WTC11 (cell line): ENCODE data around the gene C19orf44. TPM values are rescaled to one million over a fixed set of nuclear protein-coding genes. Genes with fewer than 3 reads are reported as not detected.

Experiments
- ATAC-seq: fragments of 200-7000 bp; cut with Tn5 transposase; 2 replicates; pipeline ENCODE4 v1.10.0; 2021; ENCODE audit warnings: mild to moderate bottlenecking, moderate library complexity
- CTCF ChIA-PET: fragments of 300-600 bp; sonication (Branson Sonifier 250); formaldehyde crosslinking; loops from one replicate; lab custom pipeline; 2021; ENCODE audit warnings: antibody characterized with exemption; lab: Charles Lee
- POLR2A ChIA-PET: fragments of 350-600 bp; sonication (Branson Sonifier 250); formaldehyde crosslinking; loops from one replicate; lab custom pipeline; 2021; ENCODE audit warnings: antibody characterized with exemption; lab: Charles Lee
- DNase-seq: peaks from one replicate; pipeline ENCODE4 v3.0.0; 2021; ENCODE audit warnings: low spot score
- H3K27ac Mint-ChIP-seq: 2 replicates; pipeline ENCODE4 v1.8.0; 2021; ENCODE audit warnings: mixed read lengths
- H3K27me3 Mint-ChIP-seq: 2 replicates; pipeline ENCODE4 v1.8.0; 2021; ENCODE audit warnings: low read depth, mild to moderate bottlenecking, moderate library complexity, mixed read lengths
- H3K36me3 Mint-ChIP-seq: 2 replicates; pipeline ENCODE4 v1.8.0; 2021; ENCODE audit warnings: mixed read lengths
- H3K4me1 Mint-ChIP-seq: 2 replicates; pipeline ENCODE4 v1.8.0; 2022; ENCODE audit warnings: mixed read lengths
- H3K4me3 Mint-ChIP-seq: 2 replicates; pipeline ENCODE4 v1.8.0; 2021; ENCODE audit warnings: mild to moderate bottlenecking, moderate library complexity, mixed read lengths
- H3K9me3 Mint-ChIP-seq: 2 replicates; pipeline ENCODE4 v1.8.0; 2021; ENCODE audit warnings: mixed read lengths
- ETV6 ChIP-seq: sonication (generic); formaldehyde crosslinking; IDR thresholded peaks from 2 replicates; pipeline ENCODE4 v1.8.1; 2022; ENCODE audit warnings: mild to moderate bottlenecking, missing genetic modification reagents
- GTF2I ChIP-seq: fragments of 250-450 bp; sonication (Bioruptor Pico); conservative IDR thresholded peaks from 2 replicates; pipeline ENCODE4 v1.4.0; 2021; ENCODE audit warnings: mild to moderate bottlenecking
- IRF2 ChIP-seq: sonication (generic); formaldehyde crosslinking; IDR thresholded peaks from 2 replicates; pipeline ENCODE4 v1.8.0; 2022; ENCODE audit warnings: low read depth, missing genetic modification reagents, borderline replicate concordance
- JAZF1 ChIP-seq: fragments of 250-450 bp; sonication (Bioruptor Pico); IDR thresholded peaks from 2 replicates; pipeline ENCODE4 v1.9.0; 2021; ENCODE audit warnings: moderate library complexity, mild to moderate bottlenecking, inconsistent platforms
- PRRX2 ChIP-seq: fragments of 250-450 bp; sonication (Bioruptor Pico); IDR thresholded peaks from 2 replicates; pipeline ENCODE4 v1.8.0; 2021; ENCODE audit warnings: mild to moderate bottlenecking
- RELA ChIP-seq: sonication (generic); formaldehyde crosslinking; IDR thresholded peaks from 2 replicates; pipeline ENCODE4 v1.8.1; 2022; ENCODE audit warnings: missing genetic modification reagents, mild to moderate bottlenecking, borderline replicate concordance
- TP53 ChIP-seq: sonication (generic); formaldehyde crosslinking; IDR thresholded peaks from 2 replicates; pipeline ENCODE4 v1.8.1; 2023; ENCODE audit warnings: mild to moderate bottlenecking, missing genetic modification reagents
- ZBTB21 ChIP-seq: sonication (generic); formaldehyde crosslinking; IDR thresholded peaks from 2 replicates; pipeline ENCODE4 v1.8.1; 2023; ENCODE audit warnings: mild to moderate bottlenecking, missing genetic modification reagents, borderline replicate concordance
- ZNF138 ChIP-seq: sonication (generic); formaldehyde crosslinking; conservative IDR thresholded peaks from 2 replicates; pipeline ENCODE4 v1.8.1; 2022; ENCODE audit warnings: mild to moderate bottlenecking, moderate library complexity, missing genetic modification reagents
- ZNF263 ChIP-seq: sonication (generic); formaldehyde crosslinking; IDR thresholded peaks from 2 replicates; pipeline ENCODE4 v1.8.1; 2022; ENCODE audit warnings: low read depth, mild to moderate bottlenecking, moderate library complexity, missing genetic modification reagents
- ZNF396 ChIP-seq: fragments of 250-450 bp; sonication (Bioruptor Pico); IDR thresholded peaks from 2 replicates; pipeline ENCODE4 v1.8.0; 2021; ENCODE audit warnings: mild to moderate bottlenecking, moderate library complexity, borderline replicate concordance
- total RNA-seq: library from RNA; stranded (reverse); gene quantifications from 3 replicates; pipeline ENCODE4 v1.2.3, GENCODE V29; 2021
- TF ChIP-seq, protein P1 (sequence below): sonication (generic); formaldehyde crosslinking; IDR thresholded peaks from 2 replicates; pipeline ENCODE4 v1.8.1; 2023; ENCODE audit warnings: mild to moderate bottlenecking, missing genetic modification reagents, borderline replicate concordance
- TF ChIP-seq, protein P2 (sequence below): sonication (generic); formaldehyde crosslinking; IDR thresholded peaks from 2 replicates; pipeline ENCODE4 v1.8.0; 2022; ENCODE audit warnings: mild to moderate bottlenecking, missing genetic modification reagents
- TF ChIP-seq, protein P3 (sequence below): sonication (generic); formaldehyde crosslinking; conservative IDR thresholded peaks from 2 replicates; pipeline ENCODE4 v1.8.1; 2023; ENCODE audit warnings: mild to moderate bottlenecking, low read depth, missing genetic modification reagents, moderate library complexity
- TF ChIP-seq, protein P4 (sequence below): sonication (generic); formaldehyde crosslinking; conservative IDR thresholded peaks from 2 replicates; pipeline ENCODE4 v1.8.1; 2022; ENCODE audit warnings: mild to moderate bottlenecking, missing genetic modification reagents
- TF ChIP-seq, protein P5 (sequence below): sonication (generic); formaldehyde crosslinking; IDR thresholded peaks from 2 replicates; pipeline ENCODE4 v1.8.1; 2023; ENCODE audit warnings: mild to moderate bottlenecking, missing genetic modification reagents, moderate library complexity

Gene C19orf44
- total RNA-seq, 1 experiment from 2014 or later, result 4.1 TPM

DNA sequence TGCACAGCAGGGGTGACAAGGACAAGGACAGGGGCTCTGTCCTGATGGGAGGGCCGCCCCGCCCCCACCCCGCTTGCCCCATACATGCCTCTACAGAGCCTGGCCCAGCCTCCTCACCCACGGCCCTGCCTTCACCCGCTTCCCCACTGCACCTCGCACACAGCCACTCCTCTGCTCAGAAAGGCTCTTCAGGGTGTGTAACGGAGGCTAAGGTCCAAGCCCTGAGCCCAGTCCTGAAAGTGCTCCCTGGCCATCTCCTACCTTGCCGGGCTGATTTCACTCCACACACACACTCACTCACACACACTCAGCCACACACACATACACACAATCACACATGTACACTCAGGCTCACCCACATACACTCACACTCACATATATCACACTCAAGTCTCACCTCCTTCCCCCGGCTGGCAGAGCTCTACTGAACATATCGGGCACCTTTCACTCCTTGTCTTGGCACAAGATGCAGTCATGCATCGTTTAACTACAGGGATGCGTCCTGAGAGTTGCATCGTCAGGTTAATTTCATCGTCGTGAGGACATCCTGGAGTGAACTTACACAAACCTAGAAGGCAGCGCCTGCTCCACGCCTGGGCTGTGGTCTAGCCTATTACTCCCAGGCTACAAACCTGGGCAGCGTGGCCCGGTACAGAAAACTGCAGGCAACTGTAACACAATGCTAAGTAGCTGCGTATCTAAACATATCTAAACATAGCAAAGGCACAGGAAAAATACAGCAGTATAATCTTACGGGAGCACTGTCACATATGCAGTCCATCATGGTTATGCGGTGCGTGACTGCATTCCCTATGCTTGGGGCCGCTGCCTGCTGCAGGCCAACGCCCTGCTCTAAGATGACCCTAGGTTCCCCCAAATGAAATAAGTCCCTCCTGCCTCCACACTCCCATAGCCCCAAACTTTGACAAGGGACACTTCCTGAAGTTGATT, 37.5 kb upstream of the C19orf44 start:
- CTCF ChIA-PET, result interaction anchor here (1.5 kb wide), 1 partner anchor 17 kb away, joined by 3 read pairs; no protein-coding TSS in a partner anchor
- POLR2A ChIA-PET, result no interaction called here
- peak overlapping the region; percentile 84 for H3K27ac Mint-ChIP-seq
- H3K4me3 Mint-ChIP-seq, result no peak overlapping the region
- ATAC-seq, result no peak
- TF ChIP-seq ZNF396 (CRISPR knock-in tag), result no peak
- TF ChIP-seq, protein P1, sequence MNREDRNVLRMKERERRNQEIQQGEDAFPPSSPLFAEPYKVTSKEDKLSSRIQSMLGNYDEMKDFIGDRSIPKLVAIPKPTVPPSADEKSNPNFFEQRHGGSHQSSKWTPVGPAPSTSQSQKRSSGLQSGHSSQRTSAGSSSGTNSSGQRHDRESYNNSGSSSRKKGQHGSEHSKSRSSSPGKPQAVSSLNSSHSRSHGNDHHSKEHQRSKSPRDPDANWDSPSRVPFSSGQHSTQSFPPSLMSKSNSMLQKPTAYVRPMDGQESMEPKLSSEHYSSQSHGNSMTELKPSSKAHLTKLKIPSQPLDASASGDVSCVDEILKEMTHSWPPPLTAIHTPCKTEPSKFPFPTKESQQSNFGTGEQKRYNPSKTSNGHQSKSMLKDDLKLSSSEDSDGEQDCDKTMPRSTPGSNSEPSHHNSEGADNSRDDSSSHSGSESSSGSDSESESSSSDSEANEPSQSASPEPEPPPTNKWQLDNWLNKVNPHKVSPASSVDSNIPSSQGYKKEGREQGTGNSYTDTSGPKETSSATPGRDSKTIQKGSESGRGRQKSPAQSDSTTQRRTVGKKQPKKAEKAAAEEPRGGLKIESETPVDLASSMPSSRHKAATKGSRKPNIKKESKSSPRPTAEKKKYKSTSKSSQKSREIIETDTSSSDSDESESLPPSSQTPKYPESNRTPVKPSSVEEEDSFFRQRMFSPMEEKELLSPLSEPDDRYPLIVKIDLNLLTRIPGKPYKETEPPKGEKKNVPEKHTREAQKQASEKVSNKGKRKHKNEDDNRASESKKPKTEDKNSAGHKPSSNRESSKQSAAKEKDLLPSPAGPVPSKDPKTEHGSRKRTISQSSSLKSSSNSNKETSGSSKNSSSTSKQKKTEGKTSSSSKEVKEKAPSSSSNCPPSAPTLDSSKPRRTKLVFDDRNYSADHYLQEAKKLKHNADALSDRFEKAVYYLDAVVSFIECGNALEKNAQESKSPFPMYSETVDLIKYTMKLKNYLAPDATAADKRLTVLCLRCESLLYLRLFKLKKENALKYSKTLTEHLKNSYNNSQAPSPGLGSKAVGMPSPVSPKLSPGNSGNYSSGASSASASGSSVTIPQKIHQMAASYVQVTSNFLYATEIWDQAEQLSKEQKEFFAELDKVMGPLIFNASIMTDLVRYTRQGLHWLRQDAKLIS (CRISPR knock-in tag), result no peak
- TF ChIP-seq ZNF263, result no peak
- TF ChIP-seq, protein P2, sequence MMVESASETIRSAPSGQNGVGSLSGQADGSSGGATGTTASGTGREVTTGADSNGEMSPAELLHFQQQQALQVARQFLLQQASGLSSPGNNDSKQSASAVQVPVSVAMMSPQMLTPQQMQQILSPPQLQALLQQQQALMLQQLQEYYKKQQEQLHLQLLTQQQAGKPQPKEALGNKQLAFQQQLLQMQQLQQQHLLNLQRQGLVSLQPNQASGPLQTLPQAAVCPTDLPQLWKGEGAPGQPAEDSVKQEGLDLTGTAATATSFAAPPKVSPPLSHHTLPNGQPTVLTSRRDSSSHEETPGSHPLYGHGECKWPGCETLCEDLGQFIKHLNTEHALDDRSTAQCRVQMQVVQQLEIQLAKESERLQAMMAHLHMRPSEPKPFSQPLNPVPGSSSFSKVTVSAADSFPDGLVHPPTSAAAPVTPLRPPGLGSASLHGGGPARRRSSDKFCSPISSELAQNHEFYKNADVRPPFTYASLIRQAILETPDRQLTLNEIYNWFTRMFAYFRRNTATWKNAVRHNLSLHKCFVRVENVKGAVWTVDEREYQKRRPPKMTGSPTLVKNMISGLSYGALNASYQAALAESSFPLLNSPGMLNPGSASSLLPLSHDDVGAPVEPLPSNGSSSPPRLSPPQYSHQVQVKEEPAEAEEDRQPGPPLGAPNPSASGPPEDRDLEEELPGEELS, result no peak
- TF ChIP-seq, protein P3, sequence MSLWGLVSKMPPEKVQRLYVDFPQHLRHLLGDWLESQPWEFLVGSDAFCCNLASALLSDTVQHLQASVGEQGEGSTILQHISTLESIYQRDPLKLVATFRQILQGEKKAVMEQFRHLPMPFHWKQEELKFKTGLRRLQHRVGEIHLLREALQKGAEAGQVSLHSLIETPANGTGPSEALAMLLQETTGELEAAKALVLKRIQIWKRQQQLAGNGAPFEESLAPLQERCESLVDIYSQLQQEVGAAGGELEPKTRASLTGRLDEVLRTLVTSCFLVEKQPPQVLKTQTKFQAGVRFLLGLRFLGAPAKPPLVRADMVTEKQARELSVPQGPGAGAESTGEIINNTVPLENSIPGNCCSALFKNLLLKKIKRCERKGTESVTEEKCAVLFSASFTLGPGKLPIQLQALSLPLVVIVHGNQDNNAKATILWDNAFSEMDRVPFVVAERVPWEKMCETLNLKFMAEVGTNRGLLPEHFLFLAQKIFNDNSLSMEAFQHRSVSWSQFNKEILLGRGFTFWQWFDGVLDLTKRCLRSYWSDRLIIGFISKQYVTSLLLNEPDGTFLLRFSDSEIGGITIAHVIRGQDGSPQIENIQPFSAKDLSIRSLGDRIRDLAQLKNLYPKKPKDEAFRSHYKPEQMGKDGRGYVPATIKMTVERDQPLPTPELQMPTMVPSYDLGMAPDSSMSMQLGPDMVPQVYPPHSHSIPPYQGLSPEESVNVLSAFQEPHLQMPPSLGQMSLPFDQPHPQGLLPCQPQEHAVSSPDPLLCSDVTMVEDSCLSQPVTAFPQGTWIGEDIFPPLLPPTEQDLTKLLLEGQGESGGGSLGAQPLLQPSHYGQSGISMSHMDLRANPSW (CRISPR knock-in tag), result no peak
- TF ChIP-seq ZBTB21 (CRISPR knock-in tag), result no peak
- no peak for TF ChIP-seq ETV6 (CRISPR knock-in tag)
- TF ChIP-seq, protein P4, sequence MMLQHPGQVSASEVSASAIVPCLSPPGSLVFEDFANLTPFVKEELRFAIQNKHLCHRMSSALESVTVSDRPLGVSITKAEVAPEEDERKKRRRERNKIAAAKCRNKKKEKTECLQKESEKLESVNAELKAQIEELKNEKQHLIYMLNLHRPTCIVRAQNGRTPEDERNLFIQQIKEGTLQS, result no peak
- TF ChIP-seq IRF2 (CRISPR knock-in tag), result no peak
- no peak for TF ChIP-seq PRRX2
- TF ChIP-seq RELA (CRISPR knock-in tag), result no peak
- no peak for TF ChIP-seq JAZF1 (CRISPR knock-in tag)
- TF ChIP-seq GTF2I (CRISPR knock-in tag), result no peak
- no peak for TF ChIP-seq ZNF138 (CRISPR knock-in tag)
- TF ChIP-seq, protein P5, sequence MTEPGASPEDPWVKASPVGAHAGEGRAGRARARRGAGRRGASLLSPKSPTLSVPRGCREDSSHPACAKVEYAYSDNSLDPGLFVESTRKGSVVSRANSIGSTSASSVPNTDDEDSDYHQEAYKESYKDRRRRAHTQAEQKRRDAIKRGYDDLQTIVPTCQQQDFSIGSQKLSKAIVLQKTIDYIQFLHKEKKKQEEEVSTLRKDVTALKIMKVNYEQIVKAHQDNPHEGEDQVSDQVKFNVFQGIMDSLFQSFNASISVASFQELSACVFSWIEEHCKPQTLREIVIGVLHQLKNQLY, result no peak
- TF ChIP-seq TP53 (CRISPR knock-in tag), result no peak
- TF ChIP-seq, all 79 proteins: peak for 0
- H3K36me3 Mint-ChIP-seq, result no peaks in the 10 kb centered on the region
- no peaks in the 10 kb centered on the region for H3K27me3 Mint-ChIP-seq
- H3K4me1 Mint-ChIP-seq, result peaks cover 54% of the 10 kb centered on the region
- no peaks in the 10 kb centered on the region for H3K9me3 Mint-ChIP-seq
- DNase-seq, result no peak
